K562 (cell line): ENCODE measurements around the gene CCDC137. TPM values are rescaled to one million over a fixed set of nuclear protein-coding genes. Genes with fewer than 3 reads are reported as not detected.

Experiments
- CHD4 ChIP-seq: fragments of 200-600 bp; sonication (generic); IDR thresholded peaks from 3 replicates; pipeline ENCODE4 v1.6.1; 2012; ENCODE audit warnings: low read depth, mild to moderate bottlenecking, mixed read lengths, low read length, inconsistent platforms; ENCODE audit not compliant: insufficient read depth, insufficient replicate concordance, poor library complexity, severe bottlenecking
- E2F1 ChIP-seq: sonication (generic); formaldehyde crosslinking; IDR thresholded peaks from 2 replicates; pipeline ENCODE4 v1.8.1; 2023; ENCODE audit warnings: mild to moderate bottlenecking, missing genetic modification reagents, moderate library complexity
- ELF4 ChIP-seq: fragments of 450-650 bp; formaldehyde crosslinking; IDR thresholded peaks from 2 replicates; pipeline ENCODE4 v1.4.0; 2022; ENCODE audit warnings: missing genetic modification characterization
- HDAC3 ChIP-seq: fragments of 450-650 bp; IDR thresholded peaks from 2 replicates; pipeline ENCODE4 v1.6.1; 2018; ENCODE audit warnings: borderline replicate concordance, mild to moderate bottlenecking, moderate library complexity; ENCODE audit not compliant: partially characterized antibody
- HNRNPK ChIP-seq: fragments of 200-400 bp; formaldehyde crosslinking; IDR thresholded peaks from one replicate; pipeline ENCODE4 v1.6.1; 2018; ENCODE audit warnings: mild to moderate bottlenecking, low read depth, low read length; ENCODE audit not compliant: poor library complexity, severe bottlenecking
- HOXB6 ChIP-seq: fragments of 250-450 bp; sonication (Bioruptor Pico); IDR thresholded peaks from 2 replicates; pipeline ENCODE4 v1.5.1; 2022; ENCODE audit warnings: mild to moderate bottlenecking, borderline replicate concordance
- NELFE ChIP-seq: IDR thresholded peaks from 2 replicates; pipeline ENCODE4 v1.6.1; 2011; ENCODE audit warnings: mild to moderate bottlenecking; ENCODE audit not compliant: insufficient read depth, insufficient read length
- PHF8 ChIP-seq: fragments of 200-600 bp; sonication (generic); IDR thresholded peaks from 2 replicates; pipeline ENCODE4 v1.6.1; 2012; ENCODE audit warnings: mixed run types, mild to moderate bottlenecking, inconsistent platforms, low read length, moderate library complexity, borderline replicate concordance
- PTBP1 ChIP-seq: fragments of 200-400 bp; formaldehyde crosslinking; IDR thresholded peaks from 2 replicates; pipeline ENCODE4 v1.6.1; 2017; ENCODE audit warnings: low read depth, low read length
- PTRF ChIP-seq: fragments of 450-650 bp; IDR thresholded peaks from 2 replicates; pipeline ENCODE4 v1.6.1; 2016; ENCODE audit warnings: mild to moderate bottlenecking, missing genetic modification characterization, missing compliant biosample characterization
- SRSF3 ChIP-seq: fragments of 200-400 bp; formaldehyde crosslinking; IDR thresholded peaks from 2 replicates; pipeline ENCODE4 v1.6.1; 2016; ENCODE audit warnings: mild to moderate bottlenecking, low read length, moderate library complexity; ENCODE audit not compliant: insufficient read depth
- XRCC4 ChIP-seq: IDR thresholded peaks from one replicate; pipeline ENCODE4 v1.6.1; 2011; ENCODE audit not compliant: insufficient read depth, insufficient read length; ENCODE audit errors: extremely low read depth
- ZBTB8A ChIP-seq: fragments of 450-650 bp; IDR thresholded peaks from 2 replicates; pipeline ENCODE4 v1.6.1; 2018; ENCODE audit warnings: mild to moderate bottlenecking, moderate library complexity; ENCODE audit not compliant: partially characterized antibody
- ZKSCAN1 ChIP-seq: fragments of 150-350 bp; IDR thresholded peaks from 2 replicates; pipeline ENCODE4 v1.6.1; 2016; ENCODE audit warnings: low read depth, low read length
- ZMIZ1 ChIP-seq, 2 experiments: fragments of 150-350 bp in 1 of 2; IDR thresholded peaks; 2 replicates each; pipeline ENCODE4 v1.6.1; 2012 to 2016; ENCODE audit warnings: low read depth in 2 of 2, low read length in 2 of 2, mild to moderate bottlenecking in 1 of 2, moderate library complexity in 1 of 2
- ZNF217 ChIP-seq: sonication (generic); formaldehyde crosslinking; IDR thresholded peaks from 2 replicates; pipeline ENCODE4 v1.8.0; 2022; ENCODE audit warnings: mild to moderate bottlenecking, missing genetic modification reagents
- ZNF431 ChIP-seq: sonication (generic); formaldehyde crosslinking; IDR thresholded peaks from 2 replicates; pipeline ENCODE4 v1.8.0; 2022; ENCODE audit warnings: mild to moderate bottlenecking, missing genetic modification reagents
- ZNF518B ChIP-seq: fragments of 250-450 bp; sonication (Bioruptor Pico); IDR thresholded peaks from 2 replicates; pipeline ENCODE4 v1.5.0; 2021; ENCODE audit warnings: mild to moderate bottlenecking, moderate library complexity
- polyA plus RNA-seq, 8 experiments: library from polyadenylated mRNA; depleted of rRNA in 4 of 8; stranded (reverse) in 5 of 8; unstranded in 3 of 8; fragments of >200 nt; fragmentation: Nextera tagmentation in 2 of 8; fragmentation: Illumina TruSeq in 1 of 8; extraction: Ambion mirVana in 2 of 8; extraction: Trizol in 1 of 8; gene quantifications; 2 replicates each; pipeline versions ENCODE4 v1.2.1 to v1.2.3, GENCODE V29; 2011 to 2014; ENCODE audit warnings: inconsistent platforms in 1 of 8, missing spikeins in 1 of 8
- total RNA-seq, 7 experiments: library from RNA; depleted of rRNA in 6 of 7; stranded (reverse); fragments of >200 nt in 6 of 7; fragmentation: Illumina TruSeq in 2 of 7; extraction: Trizol in 2 of 7; gene quantifications; 2 replicates each; pipeline versions ENCODE4 v1.2.1 to v1.2.3, GENCODE V29; 2011 to 2021; ENCODE audit warnings: low replicate concordance in 1 of 7

Gene CCDC137
- total and polyA plus RNA-seq, 9 of the 15 experiments (the other 6 are each of a cell fraction or from before 2014, with no cell fraction given) = 2.3 to 68.1 (median 38.3) TPM

GRCh38 chr17:81666342-81667191 lies at the start of gene CCDC137, which contains the start of gene OXLD1 (continued):
- TF ChIP-seq ZMIZ1 (IDR thresholded peaks at IDR 0.05; ENCODE audit: low read depth in 2 of 2, low read length in 2 of 2) = no peak
- no peak for TF ChIP-seq ZNF518B
- TF ChIP-seq ELF4 (CRISPR knock-in tag) = peak; percentile 99
- TF ChIP-seq PTBP1 = no peak
- no peak for TF ChIP-seq ZNF217 (CRISPR knock-in tag)
- no peak; the same call in 1 of the 2 replicates for TF ChIP-seq E2F1 (CRISPR knock-in tag)
- TF ChIP-seq XRCC4 = no peak
- TF ChIP-seq HOXB6 (CRISPR knock-in tag) = no peak
- peak; percentile 87; the same call in 1 of the 2 replicates for TF ChIP-seq PHF8
- no peak for TF ChIP-seq SRSF3
- TF ChIP-seq PTRF (tag) = no peak
- TF ChIP-seq ZNF431 (CRISPR knock-in tag) = no peak
- no peak for TF ChIP-seq HNRNPK
- peak; percentile 13; the same call in 1 of the 2 replicates for TF ChIP-seq ZKSCAN1
- TF ChIP-seq HDAC3 = no peak
- no peak for TF ChIP-seq NELFE
- no peak for TF ChIP-seq ZBTB8A
- no peak for TF ChIP-seq CHD4
